A673 (cell line): ENCODE results near the gene SLC29A3. TPM values are rescaled to one million over a fixed set of nuclear protein-coding genes. Genes with fewer than 3 reads are reported as not detected.

ENCODE experiments used
- BruUV-seq: library from RNA; stranded (reverse); fragments of 400-500 nt; replicated peaks from 2 replicates; lab custom pipeline; 2021; lab: Mats Ljungman, UMichigan
- CTCF ChIA-PET: fragments of 300-600 bp; sonication (Branson Sonifier 250); formaldehyde crosslinking; loops from one replicate; lab custom pipeline; 2022; ENCODE audit warnings: antibody characterized with exemption; lab: Charles Lee
- POLR2A ChIA-PET: fragments of 300-600 bp; sonication (Branson Sonifier 250); formaldehyde crosslinking; loops from one replicate; lab custom pipeline; 2022; ENCODE audit warnings: antibody characterized with exemption; ENCODE audit not compliant: low non-redundant PET; lab: Charles Lee
- DNase-seq: peaks from one replicate; pipeline ENCODE4 v3.0.0-alpha.2; 2015; ENCODE audit warnings: low spot score
- H3K27ac ChIP-seq: fragments of 200-600 bp; sonication (generic); 2 replicates; pipeline ENCODE4 v1.5.1; 2016; ENCODE audit warnings: mixed run types, low read depth, mild to moderate bottlenecking, mixed read lengths, antibody characterized with exemption, low read length; ENCODE audit not compliant: poor library complexity, severe bottlenecking
- H3K27me3 ChIP-seq: fragments of 200-600 bp; sonication (generic); replicated peaks from 2 replicates; pipeline ENCODE4 v1.6.1; 2017; ENCODE audit warnings: mixed run types, low read depth, mild to moderate bottlenecking, mixed read lengths, antibody characterized with exemption, low read length; ENCODE audit not compliant: insufficient read depth, poor library complexity
- H3K36me3 ChIP-seq: fragments of 200-600 bp; sonication (generic); 2 replicates; pipeline ENCODE4 v1.6.1; 2016; ENCODE audit warnings: mixed run types, mild to moderate bottlenecking, mixed read lengths, antibody characterized with exemption, low read length; ENCODE audit not compliant: insufficient read depth, poor library complexity, severe bottlenecking
- H3K4me1 ChIP-seq: fragments of 200-600 bp; sonication (generic); 2 replicates; pipeline ENCODE4 v1.6.1; 2017; ENCODE audit warnings: mixed run types, mild to moderate bottlenecking, mixed read lengths, antibody characterized with exemption, low read length; ENCODE audit not compliant: insufficient read depth, poor library complexity, severe bottlenecking
- H3K4me3 ChIP-seq: fragments of 200-600 bp; sonication (generic); 2 replicates; pipeline ENCODE4 v1.5.1; 2016; ENCODE audit warnings: low read depth, mixed run types, mild to moderate bottlenecking, mixed read lengths, low read length; ENCODE audit not compliant: poor library complexity, severe bottlenecking
- H3K9me3 ChIP-seq: fragments of 200-600 bp; sonication (generic); 2 replicates; pipeline ENCODE4 v1.6.1; 2016; ENCODE audit warnings: mixed run types, low read depth, mild to moderate bottlenecking, mixed read lengths, antibody characterized with exemption, low read length; ENCODE audit not compliant: poor library complexity, severe bottlenecking
- EZH2 ChIP-seq: fragments of 200-600 bp; sonication (generic); IDR thresholded peaks from 2 replicates; pipeline ENCODE4 v1.6.1; 2017; ENCODE audit warnings: borderline replicate concordance, low read depth, mild to moderate bottlenecking, mixed read lengths, antibody characterized with exemption, low read length; ENCODE audit not compliant: poor library complexity, severe bottlenecking
- intact Hi-C: fragments of 100-400 bp; cut with micrococcal nuclease; formaldehyde crosslinking; loops from one replicate; pipeline ENCODE4 v1.10.0; 2022; ENCODE audit not compliant: unreplicated experiment
- total RNA-seq: library from RNA; stranded (reverse); gene quantifications from 2 replicates; pipeline ENCODE4 v1.2.3, GENCODE V29; 2021
- TF ChIP-seq, protein P1 (sequence below): fragments of 300-800, 200-600 bp; sonication (generic); conservative IDR thresholded peaks from 2 replicates; pipeline ENCODE4 v1.5.1; 2017; ENCODE audit warnings: low read depth, mild to moderate bottlenecking, antibody characterized with exemption, low read length, moderate library complexity, mixed read lengths

SLC29A3 gene
- total RNA-seq, 1 experiment from 2014 or later = 6.1 TPM

- H3K36me3 ChIP-seq = no peaks in the 10 kb centered on the region
- POLR2A ChIA-PET = no interaction called here
- no peaks in the 10 kb centered on the region for H3K27me3 ChIP-seq
- no peak for DNase-seq
- BruUV-seq = no TSS peak
- no peak for TF ChIP-seq EZH2
- H3K4me3 ChIP-seq = no peak overlapping the region
- intact Hi-C loops = no loop called here
- no peaks in the 10 kb centered on the region for H3K4me1 ChIP-seq
- no peaks in the 10 kb centered on the region for H3K9me3 ChIP-seq
- H3K27ac ChIP-seq = no peak overlapping the region
- CTCF ChIA-PET = no interaction called here
Observed at GRCh38 chr10:71351628-71352319, 32.7 kb downstream of the SLC29A3 start.

DNA sequence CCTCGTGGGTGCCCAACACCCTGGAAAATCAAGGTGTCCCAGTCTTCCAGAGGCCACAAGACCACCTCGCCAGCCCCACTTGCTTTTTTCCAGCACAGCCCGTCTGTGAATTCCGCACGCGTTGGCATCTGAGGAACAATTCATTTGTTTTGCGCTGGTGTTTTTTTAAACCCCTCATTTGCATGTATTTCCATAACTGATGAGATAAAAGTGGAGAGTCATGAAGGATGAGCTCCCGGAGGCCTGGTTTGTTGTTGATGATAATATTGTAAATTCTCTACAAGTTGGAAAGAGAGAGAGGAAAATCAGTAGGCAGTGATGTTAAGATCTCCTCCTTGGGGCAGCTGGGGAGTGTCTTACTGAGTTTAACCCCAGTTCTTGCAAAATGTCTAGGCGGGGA, 34.6 kb downstream of the SLC29A3 start:
- Histone ChIP-seq H3K36me3 (no peaks in the 10 kb centered on the region), H3K27ac (no peak overlapping the region), H3K9me3 (no peaks in the 10 kb centered on the region), H3K4me3 (no peak overlapping the region), H3K27me3 (no peaks in the 10 kb centered on the region), H3K4me1 (no peaks in the 10 kb centered on the region)
- CTCF ChIA-PET = no interaction called here
- DNase-seq = no peak
- intact Hi-C loops = no loop called here
- BruUV-seq = no TSS peak
- POLR2A ChIA-PET = no interaction called here
- no peak for TF ChIP-seq EZH2
- TF ChIP-seq, protein P1, sequence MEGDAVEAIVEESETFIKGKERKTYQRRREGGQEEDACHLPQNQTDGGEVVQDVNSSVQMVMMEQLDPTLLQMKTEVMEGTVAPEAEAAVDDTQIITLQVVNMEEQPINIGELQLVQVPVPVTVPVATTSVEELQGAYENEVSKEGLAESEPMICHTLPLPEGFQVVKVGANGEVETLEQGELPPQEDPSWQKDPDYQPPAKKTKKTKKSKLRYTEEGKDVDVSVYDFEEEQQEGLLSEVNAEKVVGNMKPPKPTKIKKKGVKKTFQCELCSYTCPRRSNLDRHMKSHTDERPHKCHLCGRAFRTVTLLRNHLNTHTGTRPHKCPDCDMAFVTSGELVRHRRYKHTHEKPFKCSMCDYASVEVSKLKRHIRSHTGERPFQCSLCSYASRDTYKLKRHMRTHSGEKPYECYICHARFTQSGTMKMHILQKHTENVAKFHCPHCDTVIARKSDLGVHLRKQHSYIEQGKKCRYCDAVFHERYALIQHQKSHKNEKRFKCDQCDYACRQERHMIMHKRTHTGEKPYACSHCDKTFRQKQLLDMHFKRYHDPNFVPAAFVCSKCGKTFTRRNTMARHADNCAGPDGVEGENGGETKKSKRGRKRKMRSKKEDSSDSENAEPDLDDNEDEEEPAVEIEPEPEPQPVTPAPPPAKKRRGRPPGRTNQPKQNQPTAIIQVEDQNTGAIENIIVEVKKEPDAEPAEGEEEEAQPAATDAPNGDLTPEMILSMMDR = no peak

- no peaks in the 10 kb centered on the region for H3K9me3 ChIP-seq
- no peak for TF ChIP-seq EZH2
- TF ChIP-seq, protein P1 = no peak
- intact Hi-C loops = no loop called here
- BruUV-seq = no TSS peak
- H3K27ac ChIP-seq = no peak overlapping the region
- ChIA-PET CTCF (no interaction called here), POLR2A (no interaction called here)
- no peaks in the 10 kb centered on the region for H3K4me1 ChIP-seq
- no peaks in the 10 kb centered on the region for H3K27me3 ChIP-seq
- DNase-seq = no peak
- H3K4me3 ChIP-seq = no peak overlapping the region
- H3K36me3 ChIP-seq = no peaks in the 10 kb centered on the region
Observed at GRCh38 chr10:71354776-71355175, 35.7 kb downstream of the SLC29A3 start.

DNA sequence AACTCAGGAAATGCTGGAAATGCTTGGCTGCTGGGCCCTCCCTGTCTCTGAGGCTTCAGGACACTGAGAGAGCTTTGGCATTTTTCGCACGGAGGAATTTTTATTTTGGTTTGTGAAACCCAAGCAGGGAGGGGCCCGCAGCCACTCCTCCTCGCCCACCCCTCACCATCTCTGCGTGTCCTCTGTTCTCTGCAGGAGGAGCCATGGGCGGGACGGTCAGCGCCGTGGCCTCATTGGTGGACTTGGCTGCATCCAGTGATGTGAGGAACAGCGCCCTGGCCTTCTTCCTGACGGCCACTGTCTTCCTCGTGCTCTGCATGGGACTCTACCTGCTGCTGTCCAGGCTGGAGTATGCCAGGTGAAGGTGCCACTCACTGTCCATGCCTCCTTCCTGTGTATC, 36.8 kb downstream of the SLC29A3 start:
- CTCF ChIA-PET = no interaction called here
- H3K27ac ChIP-seq = no peak overlapping the region
- H3K27me3 ChIP-seq = no peaks in the 10 kb centered on the region
- POLR2A ChIA-PET = no interaction called here
- no peaks in the 10 kb centered on the region for H3K4me1 ChIP-seq
- TF ChIP-seq EZH2 = no peak
- TF ChIP-seq, protein P1 = no peak
- H3K9me3 ChIP-seq = no peaks in the 10 kb centered on the region
- BruUV-seq = no TSS peak
- DNase-seq = no peak
- intact Hi-C loops = no loop called here
- H3K36me3 ChIP-seq = no peaks in the 10 kb centered on the region
- H3K4me3 ChIP-seq = no peak overlapping the region
